ENCODE data around the gene M6PR.

The M6PR gene

GRCh38 chr12:8949342-8950220 lies at the start of gene M6PR:
M6PR (minus strand) TSS chr12:8949645; CDS start chr12:8946404, 3,241 bp downstream.
- DNase-seq = peak; percentile 51

- DNase-seq = no peak
Measured at GRCh38 chr12:8996682-8997405, 47.4 kb upstream of the M6PR start.

GRCh38 chr12:8995021-8995775 lies 45.8 kb upstream of the M6PR start:
- no peak for DNase-seq

- DNase-seq = no peak
Measured at GRCh38 chr12:8993827-8994226, 44.4 kb upstream of the M6PR start.

GRCh38 chr12:8991371-8992345 lies 42.2 kb upstream of the M6PR start:
- DNase-seq = no peak

GRCh38 chr12:8989413-8989812 lies 40.0 kb upstream of the M6PR start, which contains the start of gene KLRG1:
KLRG1 (plus strand) TSS chr12:8989546; CDS start chr12:8989636, 90 bp downstream.
- DNase-seq = no peak

GRCh38 chr12:8987685-8988084 lies 38.2 kb upstream of the M6PR start:
- no peak for DNase-seq

- no peak for DNase-seq
Measured at GRCh38 chr12:8987163-8987562, 37.7 kb upstream of the M6PR start.

GRCh38 chr12:8985213-8985754 lies 35.8 kb upstream of the M6PR start:
- no peak for DNase-seq

GRCh38 chr12:8980137-8980536 lies 30.7 kb upstream of the M6PR start:
- DNase-seq = no peak

GRCh38 chr12:8970432-8970831 lies 21.0 kb upstream of the M6PR start:
- no peak for DNase-seq

- DNase-seq = no peak
Measured at GRCh38 chr12:8969861-8970411, 20.5 kb upstream of the M6PR start.

GRCh38 chr12:8968761-8969160 lies 19.3 kb upstream of the M6PR start:
- no peak for DNase-seq

GRCh38 chr12:8960176-8960575 lies 10.7 kb upstream of the M6PR start:
- no peak for DNase-seq

GRCh38 chr12:8958066-8958465 lies 8.6 kb upstream of the M6PR start:
- DNase-seq = no peak

- no peak for DNase-seq
Measured at GRCh38 chr12:8957561-8957960, 8.1 kb upstream of the M6PR start.

- DNase-seq = no peak
Measured at GRCh38 chr12:8956772-8957171, 7.3 kb upstream of the M6PR start.

GRCh38 chr12:8956073-8956472 lies 6.6 kb upstream of the M6PR start:
- DNase-seq = no peak

- DNase-seq = no peak
Measured at GRCh38 chr12:8953773-8954402, 4.4 kb upstream of the M6PR start.

GRCh38 chr12:8951744-8952143 lies 2.3 kb upstream of the M6PR start:
- DNase-seq = no peak

Measured in cortex of kidney (tissue), 1 donor.